ENCODE measurements around the gene AHNAK. TPM values are rescaled to one million over a fixed set of nuclear protein-coding genes. Genes with fewer than 3 reads are reported as not detected.

AHNAK gene
- total RNA-seq, 1 experiment from 2014 or later: 73.0 TPM

- no peaks in the 10 kb centered on the region for H3K27me3 ChIP-seq (replicated peaks; ENCODE audit: insufficient read depth, low read depth, low read length, poor library complexity)
- ChIA-PET POLR2A (ENCODE audit: low non-redundant PET) (no interaction called here), CTCF (no interaction called here)
- H3K27ac ChIP-seq (ENCODE audit: low read depth, low read length, poor library complexity, severe bottlenecking): no peak overlapping the region
- no peaks in the 10 kb centered on the region for H3K4me1 ChIP-seq (ENCODE audit: insufficient read depth, low read length, poor library complexity, severe bottlenecking)
- no peak overlapping the region for H3K4me3 ChIP-seq (ENCODE audit: low read depth, low read length, poor library complexity, severe bottlenecking)
- TSS peak; percentile 1 for BruUV-seq (replicated peaks)
- intact Hi-C loops (cut with micrococcal nuclease; ENCODE audit: unreplicated experiment): no loop called here
- TF ChIP-seq CTCF (conservative IDR thresholded peaks at IDR 0.05; ENCODE audit: low read depth, low read length) (no peak), EZH2 (IDR thresholded peaks at IDR 0.05; ENCODE audit: borderline replicate concordance, low read depth, low read length, poor library complexity, severe bottlenecking) (no peak)
- no peak for DNase-seq (ENCODE audit: low spot score)
- H3K36me3 ChIP-seq (ENCODE audit: insufficient read depth, low read length, poor library complexity, severe bottlenecking): peaks cover 48% of the 10 kb centered on the region
- no peaks in the 10 kb centered on the region for H3K9me3 ChIP-seq (ENCODE audit: low read depth, low read length, poor library complexity, severe bottlenecking)
Measured at GRCh38 chr11:62532096-62532495, 14.5 kb downstream of the AHNAK start.

- no peak for DNase-seq (ENCODE audit: low spot score)
- Histone ChIP-seq H3K27me3 (replicated peaks; ENCODE audit: insufficient read depth, low read depth, low read length, poor library complexity) (no peaks in the 10 kb centered on the region), H3K4me3 (ENCODE audit: low read depth, low read length, poor library complexity, severe bottlenecking) (no peak overlapping the region), H3K36me3 (ENCODE audit: insufficient read depth, low read length, poor library complexity, severe bottlenecking) (peaks cover 18% of the 10 kb centered on the region), H3K9me3 (ENCODE audit: low read depth, low read length, poor library complexity, severe bottlenecking) (no peaks in the 10 kb centered on the region), H3K27ac (ENCODE audit: low read depth, low read length, poor library complexity, severe bottlenecking) (no peak overlapping the region), H3K4me1 (ENCODE audit: insufficient read depth, low read length, poor library complexity, severe bottlenecking) (no peaks in the 10 kb centered on the region)
- ChIA-PET CTCF (interaction anchor here (0.7 kb wide), 2 partner anchors 43 to 57 kb away, joined by 4 to 8 read pairs; partner anchors contain the start of gene EEF1G), POLR2A (ENCODE audit: low non-redundant PET) (interaction anchor here (0.6 kb wide), 1 partner anchor 12 kb away, joined by 3 read pairs; no protein-coding TSS in a partner anchor)
- TF ChIP-seq CTCF (conservative IDR thresholded peaks at IDR 0.05; ENCODE audit: low read depth, low read length) (no peak), EZH2 (IDR thresholded peaks at IDR 0.05; ENCODE audit: borderline replicate concordance, low read depth, low read length, poor library complexity, severe bottlenecking) (no peak)
- intact Hi-C loops (cut with micrococcal nuclease; ENCODE audit: unreplicated experiment): no loop called here
- TSS peak; percentile 5 for BruUV-seq (replicated peaks)
Measured at GRCh38 chr11:62516736-62517371, 29.8 kb downstream of the AHNAK start.

- Histone ChIP-seq H3K9me3 (ENCODE audit: low read depth, low read length, poor library complexity, severe bottlenecking) (no peaks in the 10 kb centered on the region), H3K4me1 (ENCODE audit: insufficient read depth, low read length, poor library complexity, severe bottlenecking) (no peaks in the 10 kb centered on the region), H3K4me3 (ENCODE audit: low read depth, low read length, poor library complexity, severe bottlenecking) (no peak overlapping the region), H3K27me3 (replicated peaks; ENCODE audit: insufficient read depth, low read depth, low read length, poor library complexity) (no peaks in the 10 kb centered on the region), H3K27ac (ENCODE audit: low read depth, low read length, poor library complexity, severe bottlenecking) (no peak overlapping the region), H3K36me3 (ENCODE audit: insufficient read depth, low read length, poor library complexity, severe bottlenecking) (peaks cover 11% of the 10 kb centered on the region)
- TF ChIP-seq EZH2 (IDR thresholded peaks at IDR 0.05; ENCODE audit: borderline replicate concordance, low read depth, low read length, poor library complexity, severe bottlenecking): no peak
- TF ChIP-seq CTCF (conservative IDR thresholded peaks at IDR 0.05; ENCODE audit: low read depth, low read length): no peak
- no TSS peak for BruUV-seq (replicated peaks)
- POLR2A ChIA-PET (ENCODE audit: low non-redundant PET): interaction anchor here (0.9 kb wide), 1 partner anchor 60 kb away, joined by 4 read pairs; the partner anchor contains the start of gene EEF1G
- CTCF ChIA-PET: interaction anchor here (0.7 kb wide), 1 partner anchor 348 kb away, joined by 3 read pairs; no protein-coding TSS in a partner anchor
- no peak for DNase-seq (ENCODE audit: low spot score)
- intact Hi-C loops (cut with micrococcal nuclease; ENCODE audit: unreplicated experiment): no loop called here
Measured at GRCh38 chr11:62514151-62514550, 32.5 kb downstream of the AHNAK start.

All from A673 (cell line).